Measurements from ENCODE around the gene NOX4. TPM values are rescaled to one million over a fixed set of nuclear protein-coding genes. Genes with fewer than 3 reads are reported as not detected.
"Not testable (repeated sequence)": the region's sequence is repeated elsewhere in the genome, so short reads cannot be mapped to it uniquely, and the experiment has no call there.

NOX4 gene
- total RNA-seq, 1 donor from 2014 or later: 6.2 TPM

DNA sequence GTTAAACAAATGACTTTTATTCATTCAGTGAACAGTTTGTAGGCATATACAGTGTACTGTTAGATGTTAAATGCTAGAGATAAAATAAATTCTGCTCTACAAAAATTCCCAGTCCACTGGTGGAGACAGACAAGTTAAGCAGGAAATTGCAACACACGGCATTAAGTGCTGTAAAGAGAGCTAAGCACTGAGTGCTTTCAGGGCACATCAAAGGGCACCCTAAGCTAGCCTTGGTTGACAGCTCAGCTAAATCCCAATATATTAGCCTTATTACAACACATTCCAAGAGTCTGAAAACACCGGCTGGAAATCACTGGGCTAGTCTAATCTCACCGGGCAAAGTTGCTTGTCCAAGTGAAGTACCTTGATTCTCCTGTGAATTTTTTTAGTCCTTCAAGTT is 55.1 kb downstream of the NOX4 start:
- Mint-ChIP-seq H3K36me3 (ENCODE audit: low read depth) (peaks cover 3% of the 10 kb centered on the region), H3K4me3 (no peak overlapping the region), H3K9me3 (no peaks in the 10 kb centered on the region), H3K27me3 (ENCODE audit: low read depth) (no peaks in the 10 kb centered on the region), H3K4me1 (no peaks in the 10 kb centered on the region), H3K27ac (ENCODE audit: unreplicated experiment) (no peak overlapping the region)
- no peak for DNase-seq (ENCODE audit: low read depth, low spot score)
- TF ChIP-seq, protein P1, sequence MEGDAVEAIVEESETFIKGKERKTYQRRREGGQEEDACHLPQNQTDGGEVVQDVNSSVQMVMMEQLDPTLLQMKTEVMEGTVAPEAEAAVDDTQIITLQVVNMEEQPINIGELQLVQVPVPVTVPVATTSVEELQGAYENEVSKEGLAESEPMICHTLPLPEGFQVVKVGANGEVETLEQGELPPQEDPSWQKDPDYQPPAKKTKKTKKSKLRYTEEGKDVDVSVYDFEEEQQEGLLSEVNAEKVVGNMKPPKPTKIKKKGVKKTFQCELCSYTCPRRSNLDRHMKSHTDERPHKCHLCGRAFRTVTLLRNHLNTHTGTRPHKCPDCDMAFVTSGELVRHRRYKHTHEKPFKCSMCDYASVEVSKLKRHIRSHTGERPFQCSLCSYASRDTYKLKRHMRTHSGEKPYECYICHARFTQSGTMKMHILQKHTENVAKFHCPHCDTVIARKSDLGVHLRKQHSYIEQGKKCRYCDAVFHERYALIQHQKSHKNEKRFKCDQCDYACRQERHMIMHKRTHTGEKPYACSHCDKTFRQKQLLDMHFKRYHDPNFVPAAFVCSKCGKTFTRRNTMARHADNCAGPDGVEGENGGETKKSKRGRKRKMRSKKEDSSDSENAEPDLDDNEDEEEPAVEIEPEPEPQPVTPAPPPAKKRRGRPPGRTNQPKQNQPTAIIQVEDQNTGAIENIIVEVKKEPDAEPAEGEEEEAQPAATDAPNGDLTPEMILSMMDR (conservative IDR thresholded peaks at IDR 0.05): no peak

DNA sequence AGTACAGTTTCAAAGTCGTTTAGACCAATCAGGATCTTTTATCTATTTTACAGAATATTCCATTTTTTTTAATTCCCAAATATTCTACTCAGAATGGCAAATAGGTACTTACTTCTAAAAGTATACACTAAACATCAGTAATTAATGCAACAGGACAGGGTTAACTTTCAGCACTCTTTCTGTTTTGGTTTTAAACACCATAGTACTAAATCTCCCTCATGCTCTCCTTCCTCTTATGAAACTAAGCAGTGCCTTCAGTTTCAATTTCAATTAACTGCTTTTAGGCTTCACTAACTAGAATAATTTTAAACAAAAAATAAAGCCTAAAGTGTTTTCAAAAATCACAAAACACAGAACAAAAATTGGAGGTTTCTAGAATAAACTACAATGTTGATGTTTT is 57.9 kb downstream of the NOX4 start:
- Mint-ChIP-seq H3K27ac (ENCODE audit: unreplicated experiment) (no peak overlapping the region), H3K9me3 (peaks cover 5% of the 10 kb centered on the region), H3K36me3 (ENCODE audit: low read depth) (peaks cover 17% of the 10 kb centered on the region), H3K27me3 (ENCODE audit: low read depth) (no peaks in the 10 kb centered on the region), H3K4me1 (no peaks in the 10 kb centered on the region), H3K4me3 (no peak overlapping the region)
- no peak for DNase-seq (ENCODE audit: low read depth, low spot score)
- TF ChIP-seq, protein P1 (conservative IDR thresholded peaks at IDR 0.05): no peak

- H3K27ac Mint-ChIP-seq (ENCODE audit: unreplicated experiment); H3K9me3 Mint-ChIP-seq; DNase-seq (ENCODE audit: low read depth, low spot score); H3K27me3 Mint-ChIP-seq (ENCODE audit: low read depth); H3K4me3 Mint-ChIP-seq; H3K4me1 Mint-ChIP-seq: not testable (repeated sequence)
- peaks cover 24% of the 10 kb centered on the region for H3K36me3 Mint-ChIP-seq (ENCODE audit: low read depth)
Observed at GRCh38 chr11:89432182-89432581, 59.0 kb downstream of the NOX4 start.

- peaks cover 25% of the 10 kb centered on the region for H3K36me3 Mint-ChIP-seq (ENCODE audit: low read depth)
- DNase-seq (ENCODE audit: low read depth, low spot score); H3K4me1 Mint-ChIP-seq; H3K27ac Mint-ChIP-seq (ENCODE audit: unreplicated experiment); H3K9me3 Mint-ChIP-seq; H3K27me3 Mint-ChIP-seq (ENCODE audit: low read depth); H3K4me3 Mint-ChIP-seq: not testable (repeated sequence)
Observed at GRCh38 chr11:89426501-89426900, 64.7 kb downstream of the NOX4 start.

GRCh38 chr11:89421718-89422117 is 69.5 kb downstream of the NOX4 start:
- Mint-ChIP-seq H3K27me3 (ENCODE audit: low read depth) (no peaks in the 10 kb centered on the region), H3K4me3 (no peak overlapping the region), H3K4me1 (no peaks in the 10 kb centered on the region), H3K9me3 (no peaks in the 10 kb centered on the region), H3K36me3 (ENCODE audit: low read depth) (no peaks in the 10 kb centered on the region), H3K27ac (ENCODE audit: unreplicated experiment) (no peak overlapping the region)
- DNase-seq (ENCODE audit: low read depth, low spot score): no peak
- TF ChIP-seq, protein P1 (conservative IDR thresholded peaks at IDR 0.05): no peak

GRCh38 chr11:89420981-89421380 is 70.2 kb downstream of the NOX4 start:
- no peaks in the 10 kb centered on the region for H3K36me3 Mint-ChIP-seq (ENCODE audit: low read depth)
- DNase-seq (ENCODE audit: low read depth, low spot score): no peak
- TF ChIP-seq, protein P1 (conservative IDR thresholded peaks at IDR 0.05): no peak
- H3K27me3 Mint-ChIP-seq (ENCODE audit: low read depth): no peaks in the 10 kb centered on the region
- no peaks in the 10 kb centered on the region for H3K4me1 Mint-ChIP-seq
- no peak overlapping the region for H3K27ac Mint-ChIP-seq (ENCODE audit: unreplicated experiment)
- H3K9me3 Mint-ChIP-seq: no peaks in the 10 kb centered on the region
- H3K4me3 Mint-ChIP-seq: no peak overlapping the region

DNA sequence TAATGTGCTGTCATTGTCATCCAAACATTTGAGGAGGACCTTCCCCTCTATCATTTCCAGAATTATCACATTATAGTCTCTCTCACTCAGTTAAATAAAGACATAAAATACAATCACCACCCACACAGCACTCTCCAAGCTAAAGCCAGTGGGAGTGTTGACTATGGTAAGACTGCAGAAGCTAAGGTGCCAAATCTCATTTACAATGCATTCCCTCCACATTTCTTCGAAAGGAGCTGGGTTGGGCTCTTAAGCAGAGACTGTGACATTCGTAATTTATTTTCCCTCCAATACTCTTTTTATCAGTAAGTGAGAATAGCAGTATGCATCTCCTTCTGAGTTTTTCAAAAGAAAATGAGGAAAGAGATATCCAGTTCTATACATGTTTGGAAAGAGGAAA is 74.2 kb downstream of the NOX4 start:
- DNase-seq (ENCODE audit: low read depth, low spot score): no peak
- H3K4me3 Mint-ChIP-seq: no peak overlapping the region
- H3K27me3 Mint-ChIP-seq (ENCODE audit: low read depth): no peaks in the 10 kb centered on the region
- H3K4me1 Mint-ChIP-seq: peaks cover 3% of the 10 kb centered on the region
- peaks cover under 1% of the 10 kb centered on the region for H3K36me3 Mint-ChIP-seq (ENCODE audit: low read depth)
- no peak overlapping the region for H3K27ac Mint-ChIP-seq (ENCODE audit: unreplicated experiment)
- H3K9me3 Mint-ChIP-seq: no peaks in the 10 kb centered on the region
- TF ChIP-seq, protein P1 (conservative IDR thresholded peaks at IDR 0.05): no peak

- not testable (repeated sequence) for DNase-seq (ENCODE audit: low read depth, low spot score); H3K27me3 Mint-ChIP-seq (ENCODE audit: low read depth); H3K27ac Mint-ChIP-seq (ENCODE audit: unreplicated experiment); H3K36me3 Mint-ChIP-seq (ENCODE audit: low read depth); H3K4me3 Mint-ChIP-seq; H3K4me1 Mint-ChIP-seq; H3K9me3 Mint-ChIP-seq
Observed at GRCh38 chr11:89411112-89411511, 80.1 kb downstream of the NOX4 start.

GRCh38 chr11:89410666-89411065 is 80.5 kb downstream of the NOX4 start:
- H3K4me3 Mint-ChIP-seq: not testable (repeated sequence)

More at GRCh38 chr11:89410666-89411065, 80.5 kb downstream of the NOX4 start:
- H3K27ac Mint-ChIP-seq (ENCODE audit: unreplicated experiment); DNase-seq (ENCODE audit: low read depth, low spot score); H3K4me1 Mint-ChIP-seq; H3K27me3 Mint-ChIP-seq (ENCODE audit: low read depth); H3K36me3 Mint-ChIP-seq (ENCODE audit: low read depth); H3K9me3 Mint-ChIP-seq: not testable (repeated sequence)

Data from neural crest cell (in vitro differentiated cells).